Heart right ventricle (tissue), 16 donors: ENCODE measurements around the gene CELSR1. TPM values are rescaled to one million over a fixed set of nuclear protein-coding genes. Genes with fewer than 3 reads are reported as not detected.
A peak's percentile ranks its signal among the peaks of the same experiment; 100 is the strongest.

ENCODE experiments used
- ATAC-seq, 8 donors: fragments of 200-7000 bp; cut with Tn5 transposase; one replicate each; pipeline ENCODE4 v1.9.1; 2020; ENCODE audit warnings: mild to moderate bottlenecking in 8 of 8, moderate library complexity in 8 of 8, moderate number of reproducible peaks in 1 of 8
- DNase-seq, 2 donors: peaks; one replicate each; pipeline ENCODE4 v3.0.0-alpha.2; 2020
- H3K27ac ChIP-seq, 10 donors: fragments of 200-600 bp; sonication (generic) in 2 of 10; one replicate each; pipeline versions ENCODE4 v1.5.0 to v1.8.0; 2020 to 2022; ENCODE audit warnings: mild to moderate bottlenecking in 3 of 10
- H3K27me3 ChIP-seq, 7 donors: fragments of 200-600 bp; one replicate each; pipeline ENCODE4 v1.8.0; 2021 to 2022; ENCODE audit warnings: mild to moderate bottlenecking in 2 of 7
- H3K36me3 ChIP-seq, 9 donors: fragments of 200-600 bp; sonication (generic) in 1 of 9; one replicate each; pipeline versions ENCODE4 v1.5.0 to v1.8.0; 2020 to 2022; ENCODE audit warnings: mild to moderate bottlenecking in 2 of 9
- H3K4me1 ChIP-seq, 9 donors: fragments of 200-600 bp; sonication (generic) in 1 of 9; one replicate each; pipeline versions ENCODE4 v1.5.0 to v1.8.0; 2020 to 2022; ENCODE audit warnings: mild to moderate bottlenecking in 4 of 9
- H3K4me3 ChIP-seq, 10 donors: fragments of 200-600 bp; sonication (generic) in 2 of 10; one replicate each; pipeline versions ENCODE4 v1.5.0 to v1.8.0; 2020 to 2022; ENCODE audit warnings: mild to moderate bottlenecking in 7 of 10, moderate library complexity in 2 of 10
- H3K9me3 ChIP-seq, 11 donors: fragments of 200-600 bp in 10 of 11; sonication (generic) in 2 of 11; one replicate each; pipeline versions ENCODE4 v1.5.0 to v1.8.0; 2013 to 2022; ENCODE audit warnings: mild to moderate bottlenecking in 2 of 11, control low read depth in 1 of 11, moderate library complexity in 1 of 11
- CTCF ChIP-seq, 9 donors: fragments of 200-600 bp; sonication (generic) in 2 of 9; IDR thresholded peaks; one replicate each; pipeline versions ENCODE4 v1.5.0 to v1.8.0; 2021 to 2022; ENCODE audit warnings: antibody characterized with exemption in 9 of 9, mild to moderate bottlenecking in 5 of 9, moderate library complexity in 1 of 9
- WGBS, 2 donors: extraction: QIAGEN DNeasy Blood & Tissue Kit; methylation state at CpG; one replicate each; pipeline ENCODE4 v1.1.7; 2013; ENCODE audit warnings: inconsistent platforms in 1 of 2; 5-methylcytosine and 5-hydroxymethylcytosine counted together
- intact Hi-C, 10 donors: fragments of 100-400 bp; cut with DNase I; formaldehyde crosslinking; loops; one replicate each; pipeline versions ENCODE4 v1.11.1 to v1.14.2; 2022
- polyA plus RNA-seq, 2 donors: library from polyadenylated mRNA; stranded (reverse); fragments of 200-250 nt; gene quantifications; one replicate each; pipeline ENCODE4 v1.2.3, GENCODE V29; 2013
- total RNA-seq, 10 donors: library from RNA; stranded (reverse); fragmentation: NEBNext Ultra II Directional in 3 of 10; extraction: Animal tissue kit (Norgen Biotek cat#: 25700) in 3 of 10; gene quantifications; one replicate each; pipeline versions ENCODE4 v1.2.1 to v1.2.4, GENCODE V29; 2021 to 2023
- donor health status: Arrhythmogenic right ventricular cardiomyopathy.
- donor health status: ischemic (EF 13 %, LVEDD 7.1; RV severe dilation, severe dysfunction).
- donor health status: healthy with polysubstance abuse.
- donor health status: DM: no; HTN: yes; CAD: no.
- donor health status: DM: no; HTN: no; CAD: no.
- donor health status: ischemic (EF 25% LVEDD 6.9; RV normal size, moderate dysfunction).
- donor health status: ischemic (EF 25% LVEDD 5.7; RV mildly dilated, moderate dysfunction).
- donor health status: healthy.
- donor health status: DM: yes; HTN: yes; CAD: no.
- donor health status: Ischemic cardiomyopathy.
- donor health status: ischemic (EF 35%, LVEDD 5.7; RV mildly dilated, moderate dysfunction).
- donor health status: nonischemic (EF 11% LVEDD 7.7; RV severe dilation, severe dysfunction).
- donor health status: DM: yes; HTN: yes; CAD: no.
- donor health status: PGD.
- donor health status: ischemic (EF 29% LVEDD 5.4; RV normal size, mild dysfunction).
- donor health status: nonischemic (EF 23%, LVEDD 6.1; RV moderate dilation, normal function).

The CELSR1 gene
- total and polyA plus RNA-seq, 12 donors = 4.0 to 16.7 (median 11.4) TPM

GRCh38 chr22:46535876-46536536 is 1.4 kb downstream of the CELSR1 start:
- peaks cover 0 to 27% (median 15%) of the 10 kb centered on the region in 9 donors for H3K4me1 ChIP-seq
- H3K27me3 ChIP-seq = peaks cover 0 to 49% (median 38%) of the 10 kb centered on the region in 7 donors
- H3K4me3 ChIP-seq = no peak overlapping the region
- peak in 1 of 8 donors; percentile 7 for ATAC-seq
- DNase-seq = no peak
- intact Hi-C loops = loop anchor here in 2 of 10 donors (10.0 kb wide), 2 partner anchors 131 to 411 kb away; no protein-coding TSS in a partner anchor
- H3K27ac ChIP-seq = no peak overlapping the region
- no peaks in the 10 kb centered on the region for H3K9me3 ChIP-seq
- 72 to 73% methylated on average over 76 to 78 of the region's 78 CpGs for WGBS, 2 donors
- no peaks in the 10 kb centered on the region for H3K36me3 ChIP-seq
- TF ChIP-seq CTCF (IDR thresholded peaks at IDR 0.05) = no peak

GRCh38 chr22:46534901-46535630 is 2.4 kb downstream of the CELSR1 start:
- intact Hi-C loops = loop anchor here in 2 of 10 donors (10.0 kb wide), 2 partner anchors 130 to 410 kb away; no protein-coding TSS in a partner anchor
- TF ChIP-seq CTCF (IDR thresholded peaks at IDR 0.05) = no peak
- WGBS, 2 donors = 96 to 97% methylated on average over 44 to 45 of the region's 45 CpGs
- H3K9me3 ChIP-seq = no peaks in the 10 kb centered on the region
- peaks cover 0 to 45% (median 36%) of the 10 kb centered on the region in 7 donors for H3K27me3 ChIP-seq
- H3K4me1 ChIP-seq = peaks cover 0 to 31% (median 15%) of the 10 kb centered on the region in 9 donors
- ATAC-seq (no peak), DNase-seq (no peak)
- no peak overlapping the region for H3K27ac ChIP-seq
- H3K36me3 ChIP-seq = no peaks in the 10 kb centered on the region
- no peak overlapping the region for H3K4me3 ChIP-seq

- ATAC-seq = no peak
- intact Hi-C loops = loop anchor here in 2 of 10 donors (10.0 kb wide), 2 partner anchors 129 to 409 kb away; no protein-coding TSS in a partner anchor
- H3K4me3 ChIP-seq = no peak overlapping the region
- WGBS, 2 donors = 98% methylated on average over 30 of the region's 30 CpGs
- no peaks in the 10 kb centered on the region for H3K9me3 ChIP-seq
- H3K4me1 ChIP-seq = peaks cover 0 to 31% (median 15%) of the 10 kb centered on the region in 9 donors
- H3K36me3 ChIP-seq = no peaks in the 10 kb centered on the region
- no peak for DNase-seq
- peaks cover 0 to 37% (median 28%) of the 10 kb centered on the region in 7 donors for H3K27me3 ChIP-seq
- TF ChIP-seq CTCF (IDR thresholded peaks at IDR 0.05) = no peak
- no peak overlapping the region for H3K27ac ChIP-seq
Measured at GRCh38 chr22:46534177-46534776, 3.1 kb downstream of the CELSR1 start.
